HEK293 (cell line): ENCODE measurements around the gene MPHOSPH9.

Experiments used
- CTCF ChIA-PET: fragments of 350-600 bp; formaldehyde crosslinking; extraction: SDS; loops from one replicate; lab custom pipeline; 2021; ENCODE audit warnings: antibody characterized with exemption; lab: Yijun Ruan, JAX
- POLR2A ChIA-PET: fragments of 300-600 bp; formaldehyde crosslinking; extraction: SDS; loops from one replicate; lab custom pipeline; 2020; ENCODE audit warnings: antibody characterized with exemption, inconsistent platforms; lab: Yijun Ruan, JAX
- H3K27ac ChIP-seq: fragments of 200-500 bp; sonication (Bioruptor generic); 2 replicates; pipeline ENCODE4 v1.5.1; 2014; ENCODE audit warnings: low read depth, low read length, control low read depth, inconsistent platforms; ENCODE audit errors: extremely low read depth
- H3K36me3 ChIP-seq, 2 experiments: fragments of 200-500 bp in 1 of 2; sonication (Bioruptor generic) in 1 of 2; 1 replicate in 1 of 2; 2 replicates in 1 of 2; pipeline ENCODE4 v1.5.1; 2014 to 2017; ENCODE audit warnings: inconsistent platforms in 2 of 2, low read length in 2 of 2; ENCODE audit not compliant: control insufficient read depth in 2 of 2, insufficient read depth in 1 of 2
- H3K4me1 ChIP-seq: fragments of 200-500 bp; sonication (Bioruptor generic); 2 replicates; pipeline ENCODE4 v1.5.1; 2014; ENCODE audit warnings: mild to moderate bottlenecking, low read length, inconsistent platforms; ENCODE audit not compliant: control insufficient read depth, insufficient read depth
- H3K4me3 ChIP-seq: 2 replicates; pipeline ENCODE4 v1.5.1; 2011; ENCODE audit warnings: low read depth, mild to moderate bottlenecking, control low read depth, low read length, moderate library complexity
- H3K9me3 ChIP-seq: fragments of 200-500 bp; sonication (Bioruptor generic); 2 replicates; pipeline ENCODE4 v1.5.1; 2014; ENCODE audit warnings: low read depth, low read length, inconsistent platforms; ENCODE audit not compliant: control insufficient read depth, insufficient read depth
- KLF16 ChIP-seq: fragments of 450-650 bp; formaldehyde crosslinking; IDR thresholded peaks from 2 replicates; pipeline ENCODE4 v1.5.1; 2017; ENCODE audit warnings: missing biosample characterization, missing genetic modification characterization
- KLF8 ChIP-seq: fragments of 450-650 bp; formaldehyde crosslinking; IDR thresholded peaks from 2 replicates; pipeline ENCODE4 v1.5.1; 2016; ENCODE audit warnings: missing biosample characterization, missing genetic modification characterization
- KLF9 ChIP-seq: fragments of 450-650 bp; formaldehyde crosslinking; IDR thresholded peaks from 2 replicates; pipeline ENCODE4 v1.5.1; 2016; ENCODE audit warnings: missing biosample characterization, missing genetic modification characterization, low read depth
- RBAK ChIP-seq: fragments of 450-650 bp; formaldehyde crosslinking; IDR thresholded peaks from 2 replicates; pipeline ENCODE4 v1.5.1; 2016; ENCODE audit warnings: missing biosample characterization, missing genetic modification characterization
- SP3 ChIP-seq: fragments of 450-650 bp; formaldehyde crosslinking; IDR thresholded peaks from 2 replicates; pipeline ENCODE4 v1.5.1; 2016; ENCODE audit warnings: missing biosample characterization, missing genetic modification characterization
- TRIM28 ChIP-seq: IDR thresholded peaks from 2 replicates; pipeline ENCODE4 v1.6.1; 2011; ENCODE audit warnings: low read length, control low read depth, borderline replicate concordance
- ZEB2 ChIP-seq: fragments of 450-650 bp; formaldehyde crosslinking; IDR thresholded peaks from 2 replicates; pipeline ENCODE4 v1.5.1; 2016; ENCODE audit warnings: missing biosample characterization, missing genetic modification characterization
- ZFP37 ChIP-seq: fragments of 450-650 bp; formaldehyde crosslinking; IDR thresholded peaks from 2 replicates; pipeline ENCODE4 v1.5.1; 2016; ENCODE audit warnings: missing biosample characterization, missing genetic modification characterization
- ZNF10 ChIP-seq: fragments of 450-650 bp; formaldehyde crosslinking; IDR thresholded peaks from 2 replicates; pipeline ENCODE4 v1.5.1; 2017; ENCODE audit warnings: missing biosample characterization, missing genetic modification characterization
- ZNF133 ChIP-seq: fragments of 450-650 bp; formaldehyde crosslinking; IDR thresholded peaks from 2 replicates; pipeline ENCODE4 v1.5.1; 2016; ENCODE audit warnings: missing biosample characterization, missing genetic modification characterization
- ZNF2 ChIP-seq: fragments of 450-650 bp; formaldehyde crosslinking; IDR thresholded peaks from 2 replicates; pipeline ENCODE4 v1.5.1; 2016; ENCODE audit warnings: missing biosample characterization, missing genetic modification characterization
- ZNF214 ChIP-seq: fragments of 450-650 bp; formaldehyde crosslinking; IDR thresholded peaks from 2 replicates; pipeline ENCODE4 v1.5.1; 2017; ENCODE audit warnings: missing biosample characterization, mild to moderate bottlenecking, missing genetic modification characterization, borderline replicate concordance
- ZNF223 ChIP-seq: fragments of 450-650 bp; formaldehyde crosslinking; IDR thresholded peaks from 2 replicates; pipeline ENCODE4 v1.5.1; 2016; ENCODE audit warnings: missing biosample characterization, missing genetic modification characterization
- ZNF37A ChIP-seq: fragments of 450-650 bp; IDR thresholded peaks from 2 replicates; pipeline ENCODE4 v1.5.1; 2018; ENCODE audit warnings: missing biosample characterization, missing genetic modification characterization
- ZNF426 ChIP-seq: fragments of 450-650 bp; formaldehyde crosslinking; IDR thresholded peaks from 2 replicates; pipeline ENCODE4 v1.5.1; 2017; ENCODE audit warnings: missing biosample characterization, missing genetic modification characterization, mild to moderate bottlenecking, inconsistent platforms, moderate library complexity
- ZNF473 ChIP-seq: fragments of 450-650 bp; formaldehyde crosslinking; IDR thresholded peaks from 2 replicates; pipeline ENCODE4 v1.5.1; 2017; ENCODE audit warnings: missing biosample characterization, missing genetic modification characterization
- ZNF48 ChIP-seq: fragments of 450-650 bp; formaldehyde crosslinking; IDR thresholded peaks from 2 replicates; pipeline ENCODE4 v1.5.1; 2016; ENCODE audit warnings: missing biosample characterization, missing genetic modification characterization
- ZNF514 ChIP-seq: fragments of 450-650 bp; formaldehyde crosslinking; IDR thresholded peaks from 2 replicates; pipeline ENCODE4 v1.5.1; 2016; ENCODE audit warnings: missing biosample characterization, missing genetic modification characterization
- ZNF555 ChIP-seq: fragments of 450-650 bp; formaldehyde crosslinking; conservative IDR thresholded peaks from 2 replicates; pipeline ENCODE4 v1.5.1; 2017; ENCODE audit warnings: missing biosample characterization, mild to moderate bottlenecking, missing genetic modification characterization, inconsistent platforms
- ZNF571 ChIP-seq: fragments of 450-650 bp; formaldehyde crosslinking; IDR thresholded peaks from 2 replicates; pipeline ENCODE4 v1.5.0; 2017; ENCODE audit warnings: missing biosample characterization, missing genetic modification characterization
- ZNF585B ChIP-seq: fragments of 450-650 bp; formaldehyde crosslinking; IDR thresholded peaks from 2 replicates; pipeline ENCODE4 v1.5.1; 2016; ENCODE audit warnings: missing biosample characterization, missing genetic modification characterization
- ZNF626 ChIP-seq: fragments of 450-650 bp; sonication (Bioruptor Pico); formaldehyde crosslinking; IDR thresholded peaks from 2 replicates; pipeline ENCODE4 v1.5.1; 2018; ENCODE audit warnings: missing biosample characterization, missing genetic modification characterization, inconsistent platforms
- ZNF629 ChIP-seq: fragments of 450-650 bp; formaldehyde crosslinking; IDR thresholded peaks from 2 replicates; pipeline ENCODE4 v1.5.1; 2017; ENCODE audit warnings: missing biosample characterization, missing genetic modification characterization
- ZNF707 ChIP-seq: fragments of 450-650 bp; formaldehyde crosslinking; IDR thresholded peaks from 2 replicates; pipeline ENCODE4 v1.5.1; 2016; ENCODE audit warnings: missing biosample characterization, missing genetic modification characterization
- ZNF830 ChIP-seq: fragments of 450-650 bp; IDR thresholded peaks from 2 replicates; pipeline ENCODE4 v1.5.0; 2018; ENCODE audit warnings: missing biosample characterization, missing genetic modification characterization, low read depth, mild to moderate bottlenecking, moderate library complexity
- ZNF843 ChIP-seq: fragments of 450-650 bp; formaldehyde crosslinking; IDR thresholded peaks from 2 replicates; pipeline ENCODE4 v1.5.1; 2016; ENCODE audit warnings: missing biosample characterization, missing genetic modification characterization
- ZSCAN16 ChIP-seq: fragments of 450-650 bp; formaldehyde crosslinking; IDR thresholded peaks from 2 replicates; pipeline ENCODE4 v1.5.1; 2016; ENCODE audit warnings: missing biosample characterization, missing genetic modification characterization
- ZSCAN23 ChIP-seq: fragments of 450-650 bp; formaldehyde crosslinking; IDR thresholded peaks from 2 replicates; pipeline ENCODE4 v1.5.1; 2016; ENCODE audit warnings: missing biosample characterization, missing genetic modification characterization
- ZXDB ChIP-seq: fragments of 450-650 bp; formaldehyde crosslinking; IDR thresholded peaks from 2 replicates; pipeline ENCODE4 v1.5.1; 2016; ENCODE audit warnings: missing biosample characterization, missing genetic modification characterization
- TF ChIP-seq, protein P1 (sequence below): fragments of 450-650 bp; formaldehyde crosslinking; IDR thresholded peaks from 2 replicates; pipeline ENCODE4 v1.5.1; 2017; ENCODE audit warnings: missing biosample characterization, mild to moderate bottlenecking, missing genetic modification characterization, moderate library complexity
- TF ChIP-seq, protein P2 (sequence below): fragments of 450-650 bp; formaldehyde crosslinking; IDR thresholded peaks from 2 replicates; pipeline ENCODE4 v1.5.1; 2017; ENCODE audit warnings: missing biosample characterization, missing genetic modification characterization
- TF ChIP-seq, protein P3 (sequence below): fragments of 450-650 bp; formaldehyde crosslinking; IDR thresholded peaks from 2 replicates; pipeline ENCODE4 v1.5.0; 2017; ENCODE audit warnings: missing biosample characterization, missing genetic modification characterization, borderline replicate concordance
- TF ChIP-seq, protein P4 (sequence below): IDR thresholded peaks from 2 replicates; pipeline ENCODE4 v1.6.1; 2011; ENCODE audit warnings: mild to moderate bottlenecking, low read depth, low read length, borderline replicate concordance

The MPHOSPH9 gene

DNA sequence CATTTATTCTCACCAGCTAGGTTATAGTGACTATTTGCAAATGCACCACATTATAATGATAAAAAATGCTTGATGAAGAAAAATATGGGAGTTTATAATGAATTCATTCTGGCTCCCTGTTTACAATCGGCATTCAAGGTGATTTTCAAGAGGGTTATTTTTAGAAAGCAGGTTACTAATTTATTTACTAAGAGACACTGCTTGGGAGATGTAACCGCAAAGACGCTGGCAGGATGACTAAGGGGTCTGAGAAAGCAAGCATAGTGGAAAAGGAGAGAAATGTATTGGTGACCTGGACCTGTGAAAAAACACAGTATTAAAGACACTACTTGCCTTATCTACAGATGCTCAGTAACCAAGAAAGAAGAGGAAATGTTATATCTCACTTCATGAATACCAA lies 68.7 kb downstream of the MPHOSPH9 start:
- POLR2A ChIA-PET = no interaction called here
- no peaks in the 10 kb centered on the region for H3K4me1 ChIP-seq
- CTCF ChIA-PET = interaction anchor here (0.7 kb wide), 1 partner anchor 73 kb away, joined by 4 read pairs; no protein-coding TSS in a partner anchor

DNA sequence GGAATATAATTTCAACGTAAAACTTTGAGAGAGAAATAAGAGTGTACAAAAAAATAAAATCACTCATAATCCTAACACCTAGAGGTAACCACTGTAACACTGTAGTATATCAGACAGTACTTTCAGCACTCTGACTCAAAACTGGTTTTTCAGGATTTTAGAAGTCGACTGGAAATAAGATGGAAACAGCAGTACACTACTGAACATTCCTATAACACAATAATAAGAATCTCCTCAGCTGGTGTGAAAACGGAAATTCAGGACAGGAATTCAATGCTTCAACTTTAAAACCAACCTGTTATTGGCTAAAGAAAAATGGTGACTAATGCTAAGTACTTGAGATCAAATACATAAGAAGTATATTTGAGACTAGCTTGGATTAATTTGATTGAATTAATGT lies 69.7 kb downstream of the MPHOSPH9 start:
- CTCF ChIA-PET = interaction anchor here (1.1 kb wide), 1 partner anchor 75 kb away, joined by 4 read pairs; no protein-coding TSS in a partner anchor
- no peak overlapping the region for H3K27ac ChIP-seq
- H3K4me1 ChIP-seq = no peaks in the 10 kb centered on the region
- POLR2A ChIA-PET = no interaction called here
- no peak for TF ChIP-seq ZNF426 (tag by site-specific recombination)
- TF ChIP-seq ZFP37 = no peak
- TF ChIP-seq ZXDB = no peak
- no peak for TF ChIP-seq ZSCAN16
- no peak for TF ChIP-seq ZNF10 (tag by site-specific recombination)
- TF ChIP-seq, protein P1, sequence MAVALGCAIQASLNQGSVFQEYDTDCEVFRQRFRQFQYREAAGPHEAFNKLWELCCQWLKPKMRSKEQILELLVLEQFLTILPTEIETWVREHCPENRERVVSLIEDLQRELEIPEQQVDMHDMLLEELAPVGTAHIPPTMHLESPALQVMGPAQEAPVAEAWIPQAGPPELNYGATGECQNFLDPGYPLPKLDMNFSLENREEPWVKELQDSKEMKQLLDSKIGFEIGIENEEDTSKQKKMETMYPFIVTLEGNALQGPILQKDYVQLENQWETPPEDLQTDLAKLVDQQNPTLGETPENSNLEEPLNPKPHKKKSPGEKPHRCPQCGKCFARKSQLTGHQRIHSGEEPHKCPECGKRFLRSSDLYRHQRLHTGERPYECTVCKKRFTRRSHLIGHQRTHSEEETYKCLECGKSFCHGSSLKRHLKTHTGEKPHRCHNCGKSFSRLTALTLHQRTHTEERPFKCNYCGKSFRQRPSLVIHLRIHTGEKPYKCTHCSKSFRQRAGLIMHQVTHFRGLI (tag by site-specific recombination) = no peak
- TF ChIP-seq, protein P2, sequence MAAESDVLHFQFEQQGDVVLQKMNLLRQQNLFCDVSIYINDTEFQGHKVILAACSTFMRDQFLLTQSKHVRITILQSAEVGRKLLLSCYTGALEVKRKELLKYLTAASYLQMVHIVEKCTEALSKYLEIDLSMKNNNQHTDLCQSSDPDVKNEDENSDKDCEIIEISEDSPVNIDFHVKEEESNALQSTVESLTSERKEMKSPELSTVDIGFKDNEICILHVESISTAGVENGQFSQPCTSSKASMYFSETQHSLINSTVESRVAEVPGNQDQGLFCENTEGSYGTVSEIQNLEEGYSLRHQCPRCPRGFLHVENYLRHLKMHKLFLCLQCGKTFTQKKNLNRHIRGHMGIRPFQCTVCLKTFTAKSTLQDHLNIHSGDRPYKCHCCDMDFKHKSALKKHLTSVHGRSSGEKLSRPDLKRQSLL (tag by site-specific recombination) = no peak
- no peak for TF ChIP-seq ZNF571 (tag by site-specific recombination)
- no peak for TF ChIP-seq ZNF37A (tag by site-specific recombination)
- TF ChIP-seq KLF8 (tag by site-specific recombination) = no peak
- no peak for TF ChIP-seq ZNF626 (tag by site-specific recombination)
- no peak for TF ChIP-seq ZNF585B (tag by site-specific recombination)
- TF ChIP-seq ZNF707 (tag by site-specific recombination) = no peak
- TF ChIP-seq, protein P3, sequence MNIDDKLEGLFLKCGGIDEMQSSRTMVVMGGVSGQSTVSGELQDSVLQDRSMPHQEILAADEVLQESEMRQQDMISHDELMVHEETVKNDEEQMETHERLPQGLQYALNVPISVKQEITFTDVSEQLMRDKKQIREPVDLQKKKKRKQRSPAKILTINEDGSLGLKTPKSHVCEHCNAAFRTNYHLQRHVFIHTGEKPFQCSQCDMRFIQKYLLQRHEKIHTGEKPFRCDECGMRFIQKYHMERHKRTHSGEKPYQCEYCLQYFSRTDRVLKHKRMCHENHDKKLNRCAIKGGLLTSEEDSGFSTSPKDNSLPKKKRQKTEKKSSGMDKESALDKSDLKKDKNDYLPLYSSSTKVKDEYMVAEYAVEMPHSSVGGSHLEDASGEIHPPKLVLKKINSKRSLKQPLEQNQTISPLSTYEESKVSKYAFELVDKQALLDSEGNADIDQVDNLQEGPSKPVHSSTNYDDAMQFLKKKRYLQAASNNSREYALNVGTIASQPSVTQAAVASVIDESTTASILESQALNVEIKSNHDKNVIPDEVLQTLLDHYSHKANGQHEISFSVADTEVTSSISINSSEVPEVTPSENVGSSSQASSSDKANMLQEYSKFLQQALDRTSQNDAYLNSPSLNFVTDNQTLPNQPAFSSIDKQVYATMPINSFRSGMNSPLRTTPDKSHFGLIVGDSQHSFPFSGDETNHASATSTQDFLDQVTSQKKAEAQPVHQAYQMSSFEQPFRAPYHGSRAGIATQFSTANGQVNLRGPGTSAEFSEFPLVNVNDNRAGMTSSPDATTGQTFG (tag by site-specific recombination) = no peak
- TF ChIP-seq TRIM28 = no peak
- TF ChIP-seq ZNF133 (tag by site-specific recombination) = no peak
- no peak for TF ChIP-seq ZNF48 (tag by site-specific recombination)
- TF ChIP-seq RBAK (tag by site-specific recombination) = no peak
- no peak for TF ChIP-seq ZNF629 (tag by site-specific recombination)
- no peaks in the 10 kb centered on the region for H3K9me3 ChIP-seq
- H3K4me3 ChIP-seq = no peak overlapping the region
- peaks cover 60 to 87% of the 10 kb centered on the region in 2 experiments for H3K36me3 ChIP-seq

More for the DNA sequence above, 68.7 kb downstream of the MPHOSPH9 start:
- H3K9me3 ChIP-seq = no peaks in the 10 kb centered on the region
- peaks cover 52 to 85% of the 10 kb centered on the region in 2 experiments for H3K36me3 ChIP-seq
- H3K4me3 ChIP-seq = no peak overlapping the region
- no peak overlapping the region for H3K27ac ChIP-seq
- TF ChIP-seq ZNF223 (tag by site-specific recombination) (no peak), KLF9 (tag by site-specific recombination) (no peak), ZNF830 (tag by site-specific recombination) (no peak), KLF16 (no peak), ZNF629 (tag by site-specific recombination) (no peak), ZNF214 (tag by site-specific recombination) (no peak), ZSCAN23 (tag by site-specific recombination) (no peak), ZNF48 (tag by site-specific recombination) (no peak), ZNF473 (tag by site-specific recombination) (no peak), ZNF2 (tag by site-specific recombination) (no peak), ZNF843 (tag by site-specific recombination) (no peak), ZNF555 (tag by site-specific recombination) (no peak), SP3 (tag by site-specific recombination) (no peak), ZNF514 (tag by site-specific recombination) (no peak), ZEB2 (no peak)
- TF ChIP-seq, protein P4, sequence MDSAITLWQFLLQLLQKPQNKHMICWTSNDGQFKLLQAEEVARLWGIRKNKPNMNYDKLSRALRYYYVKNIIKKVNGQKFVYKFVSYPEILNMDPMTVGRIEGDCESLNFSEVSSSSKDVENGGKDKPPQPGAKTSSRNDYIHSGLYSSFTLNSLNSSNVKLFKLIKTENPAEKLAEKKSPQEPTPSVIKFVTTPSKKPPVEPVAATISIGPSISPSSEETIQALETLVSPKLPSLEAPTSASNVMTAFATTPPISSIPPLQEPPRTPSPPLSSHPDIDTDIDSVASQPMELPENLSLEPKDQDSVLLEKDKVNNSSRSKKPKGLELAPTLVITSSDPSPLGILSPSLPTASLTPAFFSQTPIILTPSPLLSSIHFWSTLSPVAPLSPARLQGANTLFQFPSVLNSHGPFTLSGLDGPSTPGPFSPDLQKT = no peak
